T-helper 17 cell (primary cell): ENCODE results near the gene AK5. TPM values are rescaled to one million over a fixed set of nuclear protein-coding genes. Genes with fewer than 3 reads are reported as not detected.
A peak's percentile ranks its signal among the peaks of the same experiment; 100 is the strongest.
"Not testable (repeated sequence)": the region's sequence is repeated elsewhere in the genome, so short reads cannot be mapped to it uniquely, and the experiment has no call there.

Source experiments
- ATAC-seq: fragments of 150-1000 bp; cut with Tn5 transposase; 2 replicates; pipeline ENCODE4 v1.10.0; 2021; ENCODE audit warnings: mild to moderate bottlenecking, moderate library complexity
- DNase-seq, 3 donors: peaks; one replicate each; pipeline versions ENCODE4 v3.0.0 to v3.0.0-alpha.2; 2020 to 2021
- H3K9me3 ChIP-seq: one replicate; pipeline ENCODE4 v1.7.0; 2013; ENCODE audit warnings: low read length, mild to moderate bottlenecking; ENCODE audit not compliant: control insufficient read depth, poor library complexity, severe bottlenecking
- H3K27ac Mint-ChIP-seq: one replicate; pipeline ENCODE4 v1.8.0; 2022; ENCODE audit warnings: mild to moderate bottlenecking, moderate library complexity, mixed read lengths
- H3K27me3 Mint-ChIP-seq: one replicate; pipeline ENCODE4 v1.8.0; 2022; ENCODE audit warnings: mixed read lengths
- H3K36me3 Mint-ChIP-seq: one replicate; pipeline ENCODE4 v1.8.0; 2022; ENCODE audit warnings: low read depth, mixed read lengths
- H3K4me1 Mint-ChIP-seq: one replicate; pipeline ENCODE4 v1.8.0; 2022; ENCODE audit warnings: mild to moderate bottlenecking, mixed read lengths
- H3K4me3 Mint-ChIP-seq: one replicate; pipeline ENCODE4 v1.8.0; 2022; ENCODE audit warnings: mild to moderate bottlenecking, moderate library complexity, mixed read lengths
- total RNA-seq, 4 donors: library from RNA in 2 of 4; stranded (reverse) in 2 of 4; gene quantifications; one replicate each; pipeline ENCODE4 v1.2.3 and lab custom pipeline; 2022 to 2026

The AK5 gene
- total RNA-seq, 2 donors from 2014 or later = 2.7 to 5.5 TPM

DNA sequence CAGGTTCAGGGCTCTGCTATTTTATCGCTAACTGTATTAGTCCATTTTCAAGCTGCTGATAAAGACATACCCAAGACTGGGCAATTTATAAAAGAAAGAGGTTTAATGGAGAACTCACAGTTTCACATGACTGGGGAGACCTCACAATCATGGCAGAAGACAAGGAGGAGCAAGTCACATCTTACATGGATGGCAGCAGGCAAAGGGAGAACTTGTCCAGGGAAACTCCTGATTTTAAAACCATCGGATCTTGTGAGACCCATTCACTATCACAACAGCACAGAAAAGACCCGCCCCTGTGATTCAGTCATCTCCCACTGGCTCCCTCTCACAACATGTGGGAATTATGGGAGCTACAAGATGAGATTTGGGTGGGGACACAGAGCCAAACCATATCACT lies 136.2 kb downstream of the AK5 start:
- not testable (repeated sequence) for H3K36me3 Mint-ChIP-seq, ATAC-seq, H3K9me3 ChIP-seq, H3K4me3 Mint-ChIP-seq, DNase-seq, H3K27ac Mint-ChIP-seq
- H3K27me3 Mint-ChIP-seq = peaks cover 14% of the 10 kb centered on the region
- H3K4me1 Mint-ChIP-seq = peaks cover 39% of the 10 kb centered on the region

GRCh38 chr1:77421504-77422233 lies 139.8 kb downstream of the AK5 start:
- Mint-ChIP-seq H3K36me3 (peaks cover 5% of the 10 kb centered on the region), H3K4me3 (peak overlapping the region; percentile 2), H3K27me3 (peaks cover 5% of the 10 kb centered on the region), H3K27ac (no peak overlapping the region), H3K4me1 (peaks cover 32% of the 10 kb centered on the region)
- no peak for DNase-seq
- peak; percentile 76 for ATAC-seq
- H3K9me3 ChIP-seq = no peaks in the 10 kb centered on the region

DNA sequence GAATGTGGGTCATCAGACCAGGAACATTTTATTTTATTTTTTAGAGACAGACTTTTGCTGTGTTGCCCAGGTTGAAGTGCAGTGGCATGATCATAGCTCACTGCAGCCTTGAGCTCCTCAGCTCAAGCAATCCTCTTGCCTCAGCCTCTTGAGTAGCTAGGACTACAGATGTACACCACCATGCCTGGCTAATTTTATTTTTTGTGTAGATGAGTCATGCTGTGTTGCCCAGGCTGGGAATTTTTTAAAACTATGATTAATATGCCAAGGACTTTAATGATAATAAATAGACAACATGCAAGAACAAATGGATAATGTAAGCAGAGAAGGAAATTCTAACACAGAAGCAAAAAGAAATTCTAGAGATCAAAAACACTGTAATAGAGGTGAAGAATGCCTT lies 142.4 kb downstream of the AK5 start:
- peaks cover 27% of the 10 kb centered on the region for H3K4me1 Mint-ChIP-seq
- DNase-seq = no peak
- H3K36me3 Mint-ChIP-seq = peaks cover 3% of the 10 kb centered on the region
- H3K9me3 ChIP-seq = peaks cover 4% of the 10 kb centered on the region
- no peaks in the 10 kb centered on the region for H3K27me3 Mint-ChIP-seq
- ATAC-seq = no peak
- no peak overlapping the region for H3K4me3 Mint-ChIP-seq
- H3K27ac Mint-ChIP-seq = no peak overlapping the region

DNA sequence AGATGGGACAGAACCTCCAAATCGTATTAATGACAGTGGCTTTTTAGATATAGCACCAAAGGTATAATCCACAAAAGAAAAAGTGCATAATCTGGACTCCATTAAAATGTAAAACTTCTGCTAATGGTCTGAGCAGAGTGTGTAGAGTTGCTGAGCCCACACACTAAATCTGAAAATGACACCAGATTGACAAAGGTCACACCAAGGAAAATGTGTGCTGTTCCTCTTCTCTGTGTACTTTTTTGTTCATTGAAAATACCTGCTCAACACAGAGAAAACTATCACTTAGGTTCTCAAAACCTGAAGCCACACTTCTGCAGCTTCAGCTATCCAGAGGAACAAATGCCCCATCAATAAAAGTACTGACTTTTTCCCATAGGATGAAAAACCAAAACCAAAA lies 146.2 kb downstream of the AK5 start:
- DNase-seq (no peak), ATAC-seq (no peak)
- no peak overlapping the region for H3K27ac Mint-ChIP-seq
- H3K4me1 Mint-ChIP-seq = peaks cover 2% of the 10 kb centered on the region
- no peak overlapping the region for H3K4me3 Mint-ChIP-seq
- H3K36me3 Mint-ChIP-seq = peaks cover 3% of the 10 kb centered on the region
- H3K9me3 ChIP-seq = peaks cover 4% of the 10 kb centered on the region
- no peaks in the 10 kb centered on the region for H3K27me3 Mint-ChIP-seq

DNA sequence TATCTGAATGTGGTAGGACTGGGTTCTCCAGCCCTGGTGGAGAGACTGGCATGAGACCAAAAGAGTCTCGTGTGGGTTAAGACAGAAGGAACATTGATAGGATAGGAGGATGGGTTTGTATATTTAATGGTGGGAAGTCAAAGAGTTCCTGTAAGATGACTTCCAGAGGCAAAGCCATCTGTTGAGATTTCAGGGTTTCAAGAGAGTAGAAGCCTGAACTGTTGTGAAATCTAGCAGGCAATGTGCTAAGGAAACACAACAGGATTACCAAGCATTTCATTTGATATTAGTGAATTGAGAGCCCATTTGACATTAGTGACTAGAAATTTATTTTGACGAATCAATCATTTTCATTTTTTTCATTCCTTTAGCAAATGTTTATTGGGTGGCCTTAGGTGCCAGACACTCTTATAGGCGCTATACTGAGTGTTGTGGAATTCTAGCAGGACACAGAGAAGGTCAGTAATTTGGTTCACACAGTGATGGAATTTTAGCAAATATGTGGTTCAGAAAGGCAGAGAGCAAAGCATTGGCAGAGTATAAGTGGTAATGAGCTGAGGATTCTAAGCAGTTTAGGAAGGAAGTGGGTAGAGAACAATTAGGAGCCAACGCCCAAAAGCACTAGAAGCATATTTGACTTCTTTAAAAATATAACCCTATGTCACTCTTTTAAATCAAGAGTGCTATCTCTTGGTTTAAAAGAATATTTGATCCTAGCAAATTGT lies 149.3 kb downstream of the AK5 start:
- no peak for DNase-seq
- Mint-ChIP-seq H3K36me3 (peaks cover 3% of the 10 kb centered on the region), H3K27me3 (no peaks in the 10 kb centered on the region), H3K4me3 (no peak overlapping the region), H3K4me1 (peaks cover 12% of the 10 kb centered on the region), H3K27ac (no peak overlapping the region)
- H3K9me3 ChIP-seq = peaks cover 4% of the 10 kb centered on the region
- peak; percentile 96 for ATAC-seq

GRCh38 chr1:77433934-77434333 lies 152.1 kb downstream of the AK5 start:
- Mint-ChIP-seq H3K4me3 (no peak overlapping the region), H3K27ac (peak overlapping the region; percentile 82), H3K4me1 (peaks cover 17% of the 10 kb centered on the region), H3K27me3 (no peaks in the 10 kb centered on the region), H3K36me3 (peaks cover 4% of the 10 kb centered on the region)
- ATAC-seq (no peak), DNase-seq (no peak)
- no peaks in the 10 kb centered on the region for H3K9me3 ChIP-seq

- Mint-ChIP-seq H3K4me1 (peaks cover 17% of the 10 kb centered on the region), H3K4me3 (peak overlapping the region; percentile 26), H3K36me3 (peaks cover 7% of the 10 kb centered on the region), H3K27me3 (no peaks in the 10 kb centered on the region), H3K27ac (peak overlapping the region; percentile 82)
- ATAC-seq (no peak), DNase-seq (no peak)
- H3K9me3 ChIP-seq = no peaks in the 10 kb centered on the region
These were observed 153.1 kb downstream of the AK5 start for GRCh38 chr1:77434967-77435366.

DNA sequence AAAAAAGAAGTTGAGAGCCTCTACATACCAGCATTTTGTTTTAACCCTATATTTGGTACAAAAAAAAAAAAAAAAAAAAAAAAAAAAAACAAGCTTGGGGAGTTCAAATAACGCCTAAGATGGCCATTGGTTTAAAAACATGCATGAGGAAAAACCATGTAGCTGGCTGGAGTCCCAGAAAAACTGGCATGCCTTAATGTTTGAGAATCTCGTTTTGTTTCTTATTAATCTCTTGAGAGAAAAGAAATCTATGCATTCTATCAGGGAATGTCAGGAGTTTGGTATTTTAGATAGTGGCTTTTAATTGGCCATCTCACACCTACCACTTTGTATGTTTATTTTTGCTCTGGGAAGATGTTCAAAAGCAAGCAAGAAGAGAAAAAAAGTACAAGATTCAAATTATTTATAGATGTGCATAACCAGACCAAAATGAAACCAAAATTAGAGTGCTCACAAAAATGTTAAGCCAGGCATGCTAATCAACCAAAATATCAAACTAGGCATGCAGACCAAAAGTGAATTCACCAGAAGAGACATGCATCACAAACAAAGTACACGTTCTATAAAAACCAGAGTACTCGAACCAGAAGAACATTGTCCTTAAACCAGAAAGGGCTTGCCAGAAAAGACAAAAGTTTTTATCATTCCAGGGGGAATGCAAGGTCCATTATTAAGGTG lies 156.6 kb downstream of the AK5 start:
- Mint-ChIP-seq H3K4me3 (peak overlapping the region; percentile 28), H3K4me1 (peaks cover 17% of the 10 kb centered on the region), H3K36me3 (peaks cover 7% of the 10 kb centered on the region), H3K27ac (peak overlapping the region; percentile 67), H3K27me3 (no peaks in the 10 kb centered on the region)
- peaks cover 3% of the 10 kb centered on the region for H3K9me3 ChIP-seq
- DNase-seq (no peak), ATAC-seq (no peak)

DNA sequence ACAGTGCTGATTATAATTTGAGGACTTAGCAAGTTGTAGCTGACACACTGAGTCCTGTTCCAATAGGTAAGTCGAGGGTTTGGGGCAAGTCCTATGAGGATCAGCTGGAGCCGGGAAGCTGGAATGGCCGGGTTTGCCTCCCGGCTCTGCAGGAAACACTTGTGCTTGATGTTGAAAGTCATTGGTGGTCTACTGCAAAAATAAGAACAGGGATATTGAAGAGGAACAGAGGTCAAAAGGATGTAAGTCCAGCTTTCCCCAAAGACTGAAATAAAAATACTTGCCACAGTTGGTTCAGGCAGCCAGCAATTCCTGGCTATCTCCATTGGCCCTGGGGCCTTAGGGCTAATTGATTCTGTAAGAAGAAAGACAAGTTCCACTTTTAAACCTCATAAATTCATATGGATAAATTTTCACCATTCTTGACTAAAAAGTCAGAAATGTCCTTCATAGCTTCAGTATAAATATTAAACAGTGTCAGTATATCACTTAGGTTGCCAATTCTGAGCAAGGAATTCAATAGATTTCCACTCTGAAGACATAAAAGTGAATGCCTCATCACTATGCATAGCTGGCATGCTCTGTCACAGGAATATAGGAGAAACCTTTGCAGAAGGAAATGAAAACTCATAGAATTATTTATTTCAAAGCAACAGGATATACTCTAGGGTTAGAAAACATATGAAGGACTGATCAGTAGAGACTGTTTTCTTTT lies 165.2 kb downstream of the AK5 start:
- no peak for DNase-seq
- Mint-ChIP-seq H3K27ac (no peak overlapping the region), H3K36me3 (peaks cover 3% of the 10 kb centered on the region), H3K4me3 (no peak overlapping the region), H3K27me3 (no peaks in the 10 kb centered on the region), H3K4me1 (peaks cover 4% of the 10 kb centered on the region)
- no peaks in the 10 kb centered on the region for H3K9me3 ChIP-seq
- no peak for ATAC-seq

GRCh38 chr1:77447669-77448068 lies 165.8 kb downstream of the AK5 start:
- DNase-seq (no peak), ATAC-seq (no peak)
- Mint-ChIP-seq H3K4me1 (peaks cover 4% of the 10 kb centered on the region), H3K27ac (no peak overlapping the region), H3K4me3 (no peak overlapping the region), H3K27me3 (no peaks in the 10 kb centered on the region), H3K36me3 (peaks cover 3% of the 10 kb centered on the region)
- no peaks in the 10 kb centered on the region for H3K9me3 ChIP-seq

DNA sequence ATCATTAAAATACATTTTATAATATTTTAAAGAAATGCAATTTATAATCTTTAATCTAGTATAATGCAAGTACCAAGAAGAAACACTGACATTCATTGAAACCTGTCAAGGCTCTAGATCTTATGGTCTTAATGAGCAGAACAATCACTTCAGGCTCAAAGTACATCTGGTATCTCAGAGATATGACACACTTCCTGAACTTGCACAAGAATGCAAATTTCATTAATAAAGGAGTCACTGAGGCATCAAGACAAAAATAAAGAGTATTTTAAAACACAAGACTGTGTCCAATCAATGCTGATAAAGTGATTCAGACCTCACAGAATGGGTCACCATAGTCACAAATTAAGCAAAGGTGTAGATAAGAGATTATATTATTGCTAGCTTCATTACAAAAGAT lies 178.1 kb downstream of the AK5 start:
- Mint-ChIP-seq H3K4me1 (peaks cover 8% of the 10 kb centered on the region), H3K27me3 (no peaks in the 10 kb centered on the region), H3K36me3 (peaks cover 8% of the 10 kb centered on the region), H3K4me3 (no peak overlapping the region), H3K27ac (no peak overlapping the region)
- no peaks in the 10 kb centered on the region for H3K9me3 ChIP-seq
- ATAC-seq (no peak), DNase-seq (no peak)

GRCh38 chr1:77461691-77462090 lies 179.9 kb downstream of the AK5 start:
- peaks cover 11% of the 10 kb centered on the region for H3K36me3 Mint-ChIP-seq

DNA sequence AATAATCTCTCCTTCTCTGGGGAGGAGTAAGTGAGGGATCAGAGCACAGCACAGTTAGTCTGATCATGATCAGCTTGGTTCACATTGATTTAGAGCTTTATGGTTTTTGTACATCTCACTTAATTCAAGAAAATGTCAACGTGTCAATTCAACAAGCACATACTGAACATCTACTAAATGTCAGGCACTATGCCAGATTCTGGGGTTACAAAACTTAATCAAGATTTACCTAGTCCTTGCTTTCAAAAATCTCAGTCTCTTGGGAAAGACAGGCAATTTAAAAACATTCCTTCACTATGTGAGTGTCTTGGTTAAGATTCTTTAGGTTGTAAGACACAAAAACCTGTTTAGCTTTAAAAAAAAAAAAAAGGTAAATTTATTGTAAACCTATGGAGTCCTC lies 181.4 kb downstream of the AK5 start:
- no peak overlapping the region for H3K27ac Mint-ChIP-seq
- peaks cover 6% of the 10 kb centered on the region for H3K36me3 Mint-ChIP-seq
- ATAC-seq = no peak
- no peak for DNase-seq
- H3K4me3 Mint-ChIP-seq = no peak overlapping the region
- peaks cover 10% of the 10 kb centered on the region for H3K4me1 Mint-ChIP-seq
- no peaks in the 10 kb centered on the region for H3K9me3 ChIP-seq
- no peaks in the 10 kb centered on the region for H3K27me3 Mint-ChIP-seq

More at GRCh38 chr1:77461691-77462090, 179.9 kb downstream of the AK5 start:
- no peaks in the 10 kb centered on the region for H3K27me3 Mint-ChIP-seq
- H3K9me3 ChIP-seq = no peaks in the 10 kb centered on the region
- ATAC-seq (no peak), DNase-seq (no peak)
- no peak overlapping the region for H3K4me3 Mint-ChIP-seq
- H3K4me1 Mint-ChIP-seq = peaks cover 12% of the 10 kb centered on the region
- H3K27ac Mint-ChIP-seq = no peak overlapping the region
